ENCODE data around the gene VPS37C. TPM values are rescaled to one million over a fixed set of nuclear protein-coding genes. Genes with fewer than 3 reads are reported as not detected.
"Not testable (repeated sequence)": the region's sequence is repeated elsewhere in the genome, so short reads cannot be mapped to it uniquely, and the experiment has no call there.

The VPS37C gene
- polyA plus RNA-seq: 2.0 TPM

DNA sequence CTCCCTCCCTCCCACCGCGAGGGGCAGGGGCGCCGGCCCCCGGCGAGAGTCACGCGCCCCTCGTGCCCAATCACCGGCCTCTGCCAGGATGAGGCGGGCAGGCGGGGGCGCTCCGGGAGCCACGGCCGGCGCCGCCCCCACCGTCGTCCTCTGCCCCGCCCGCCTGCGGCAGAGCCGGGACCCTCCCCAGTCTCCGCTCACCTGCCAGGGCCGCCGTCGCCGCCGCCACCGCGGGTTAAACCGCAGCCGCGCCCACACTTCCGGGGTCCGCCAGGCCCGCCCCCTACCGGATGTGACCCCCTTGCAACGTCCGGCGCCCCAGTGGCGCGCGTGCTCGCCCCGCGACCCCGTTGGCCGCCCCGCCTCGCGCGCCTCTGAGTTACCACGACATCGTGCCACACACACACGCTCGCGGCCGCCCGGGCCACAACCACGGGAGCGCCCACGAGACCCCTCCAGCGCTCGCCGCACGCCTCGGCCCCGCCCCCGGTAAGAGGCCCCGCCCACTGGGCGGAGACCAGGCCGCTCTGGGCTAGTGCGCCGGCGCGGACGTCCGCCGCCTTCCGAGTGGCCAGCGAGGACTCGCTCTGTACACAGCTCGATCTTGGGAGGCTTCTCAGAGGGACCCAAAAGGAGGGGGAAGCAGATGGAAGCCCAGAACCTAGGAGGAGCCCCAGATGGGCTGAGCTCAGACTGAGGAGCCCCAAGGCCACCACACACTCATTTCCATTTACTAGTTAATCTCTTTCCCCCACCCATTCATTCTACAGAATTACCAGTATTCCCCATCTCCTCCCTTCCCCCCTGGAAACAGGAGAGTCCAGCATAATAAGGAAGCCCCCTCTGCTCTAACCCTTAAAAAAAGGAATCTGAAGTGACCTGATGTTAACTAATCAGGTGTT is at the start of gene VPS37C:
TSS of gene VPS37C (minus strand) at position 237 of the 902 bp plus-strand sequence. CDS start 22,597 bp downstream, outside the sequence.
- Mint-ChIP-seq H3K27me3 (no peaks in the 10 kb centered on the region), H3K4me3 (peak within 1 kb of the TSS; percentile 90 to 99 (median 95)), H3K9me3 (peaks cover 0 to 1% (median 0%) of the 10 kb centered on the region in 3 donors), H3K36me3 (no peaks in the 10 kb centered on the region), H3K27ac (peak within 1 kb of the TSS; percentile 94 to 97 (median 97)), H3K4me1 (peaks cover 42 to 55% (median 52%) of the 10 kb centered on the region in 3 donors)

DNA sequence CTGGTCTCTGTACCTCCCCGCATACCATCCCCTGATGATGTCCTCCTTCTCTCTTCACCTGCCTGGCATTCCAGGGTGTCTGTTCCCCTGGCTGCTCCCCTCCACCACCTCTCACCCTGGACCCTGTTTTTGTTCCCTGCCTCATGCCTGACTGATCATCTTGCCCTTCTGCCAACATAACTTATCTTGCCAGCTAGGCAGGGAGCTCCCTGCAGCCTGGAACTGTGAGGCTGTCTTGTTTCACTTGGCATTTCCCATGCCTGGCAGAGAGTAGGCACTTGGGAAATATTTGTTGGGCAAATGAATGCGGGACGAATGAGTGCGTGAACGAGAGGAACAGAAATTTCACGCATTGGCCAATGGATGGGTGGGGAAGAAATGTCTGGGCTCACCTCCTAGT is 49.4 kb upstream of the VPS37C start:
- H3K4me1 Mint-ChIP-seq, H3K9me3 Mint-ChIP-seq, H3K27me3 Mint-ChIP-seq, H3K36me3 Mint-ChIP-seq, H3K4me3 Mint-ChIP-seq, H3K27ac Mint-ChIP-seq: not testable (repeated sequence)

DNA sequence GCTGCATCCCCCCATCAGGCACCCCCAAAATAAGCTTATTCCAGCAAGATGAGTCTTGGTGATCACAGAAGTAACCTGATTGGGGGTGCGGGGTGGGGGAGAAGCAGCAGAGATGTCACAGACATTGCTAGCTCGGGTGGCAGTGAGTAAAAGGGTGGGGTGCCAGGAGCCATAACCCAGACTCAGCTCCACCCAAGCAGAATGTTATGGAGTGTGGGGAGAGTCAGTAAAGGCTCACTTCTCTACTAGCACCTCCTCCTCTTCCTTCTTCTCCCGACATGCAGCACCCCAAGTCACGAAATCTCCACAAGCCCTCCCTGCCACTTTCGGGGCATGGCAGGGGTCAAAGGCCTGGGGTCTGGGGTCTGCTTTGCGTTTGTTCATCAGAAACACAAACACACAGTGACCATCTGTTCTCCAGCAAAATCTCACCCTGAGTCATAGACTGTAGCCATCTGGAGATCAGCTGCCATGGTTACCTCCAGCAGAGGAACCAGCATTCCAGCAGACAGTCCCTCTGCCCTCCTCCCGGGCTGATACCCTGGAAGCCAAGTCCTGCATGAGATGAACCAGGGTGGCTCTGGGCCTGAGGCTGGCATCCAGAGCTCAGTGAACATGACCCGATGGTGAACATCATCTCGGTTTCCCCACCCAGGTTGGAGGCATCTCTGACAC is 46.5 kb upstream of the VPS37C start:
- H3K36me3 Mint-ChIP-seq, H3K4me1 Mint-ChIP-seq, H3K4me3 Mint-ChIP-seq, H3K27ac Mint-ChIP-seq, H3K9me3 Mint-ChIP-seq: not testable (repeated sequence)
- peaks cover 13% of the 10 kb centered on the region for H3K27me3 Mint-ChIP-seq

DNA sequence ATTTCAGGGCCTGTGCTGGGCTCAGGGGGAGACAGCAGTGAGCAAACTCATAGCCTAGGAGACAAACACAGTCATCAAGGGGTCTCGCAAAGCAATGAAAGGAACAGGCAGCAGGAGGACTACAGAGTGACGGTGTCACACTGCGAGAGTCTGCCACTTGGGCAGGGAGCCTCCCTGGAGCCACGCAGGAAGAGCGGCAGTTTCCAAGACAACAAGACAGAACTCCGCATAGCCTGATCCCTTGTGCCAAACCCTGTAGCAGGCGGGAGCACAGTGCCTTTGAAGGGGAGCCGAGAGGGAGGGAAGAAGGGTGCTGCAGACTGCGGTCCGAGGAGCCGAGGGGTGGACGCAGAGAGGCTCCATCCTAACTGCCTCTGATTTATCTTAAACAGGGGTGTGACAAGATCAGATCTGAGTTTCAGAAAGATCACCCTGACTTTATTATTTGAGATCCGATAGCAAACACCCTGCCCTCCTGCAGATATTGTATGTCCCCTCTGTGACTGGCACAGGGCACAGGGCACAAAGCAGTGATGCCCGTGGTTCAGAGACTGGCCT is 43.4 kb upstream of the VPS37C start:
- H3K36me3 Mint-ChIP-seq, H3K4me1 Mint-ChIP-seq, H3K9me3 Mint-ChIP-seq, H3K27ac Mint-ChIP-seq, H3K4me3 Mint-ChIP-seq: not testable (repeated sequence)
- H3K27me3 Mint-ChIP-seq: peaks cover 11% of the 10 kb centered on the region

DNA sequence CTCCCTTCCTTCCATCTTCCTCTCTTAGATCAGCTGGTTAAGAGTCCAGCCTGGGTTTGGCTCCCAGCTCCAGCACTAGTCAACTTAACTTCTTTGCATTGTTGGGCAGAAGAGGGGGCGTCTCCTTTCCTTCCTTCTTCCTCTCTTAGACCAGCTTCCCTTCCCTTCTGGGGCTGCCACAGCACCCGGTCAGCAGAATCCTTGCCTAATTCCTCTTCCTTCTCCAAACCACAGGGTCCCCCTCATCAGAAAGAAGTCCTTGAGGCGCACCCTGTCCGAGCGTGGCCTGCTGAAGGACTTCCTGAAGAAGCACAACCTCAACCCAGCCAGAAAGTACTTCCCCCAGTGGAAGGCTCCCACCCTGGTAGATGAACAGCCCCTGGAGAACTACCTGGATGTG is 42.6 kb upstream of the VPS37C start:
- peaks cover 14% of the 10 kb centered on the region for H3K27me3 Mint-ChIP-seq
- H3K4me1 Mint-ChIP-seq, H3K27ac Mint-ChIP-seq, H3K36me3 Mint-ChIP-seq, H3K9me3 Mint-ChIP-seq, H3K4me3 Mint-ChIP-seq: not testable (repeated sequence)

DNA sequence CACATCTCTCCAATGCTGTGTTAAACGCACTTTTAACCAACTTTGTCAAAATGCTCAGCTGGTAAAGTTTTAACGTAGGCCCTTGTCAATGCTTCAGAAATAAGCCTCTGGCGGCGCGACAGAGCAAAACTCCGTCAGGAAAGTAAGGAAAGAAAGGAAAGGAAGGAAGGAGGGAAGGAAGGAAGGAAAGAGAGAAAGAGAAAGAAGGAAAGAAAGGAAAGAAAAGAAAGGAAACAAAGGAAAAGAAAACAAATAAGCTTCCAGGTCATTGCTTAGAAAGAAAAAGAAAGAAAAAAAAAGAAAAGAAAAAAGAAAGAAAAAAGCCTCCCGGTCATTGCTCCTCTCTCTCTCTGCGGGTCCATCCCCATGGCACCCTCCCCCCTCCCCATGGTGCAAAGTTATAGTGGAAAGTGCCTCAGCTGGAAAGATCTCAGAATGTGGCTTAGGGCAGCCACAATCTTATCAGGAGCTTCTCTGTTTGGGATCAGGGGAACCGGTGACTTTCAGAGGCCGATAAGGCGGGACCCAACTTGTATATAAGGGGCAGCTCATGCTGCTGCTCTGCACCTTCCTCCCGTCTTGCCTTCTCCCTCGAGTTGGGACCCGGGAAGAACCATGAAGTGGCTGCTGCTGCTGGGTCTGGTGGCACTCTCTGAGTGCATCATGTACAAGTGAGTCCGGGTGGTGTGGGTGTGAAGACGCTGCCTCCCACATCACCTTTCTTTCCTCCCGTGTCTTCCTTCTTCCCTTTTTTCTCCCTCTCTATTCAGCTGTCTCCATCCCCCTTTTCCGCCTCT is 41.9 kb upstream of the VPS37C start, which contains the start of gene PGA3:
TSS of gene PGA3 (plus strand) at position 566 of the 797 bp plus-strand sequence. CDS start at position 616, 50 bp downstream.
- not testable (repeated sequence) for H3K27ac Mint-ChIP-seq

DNA sequence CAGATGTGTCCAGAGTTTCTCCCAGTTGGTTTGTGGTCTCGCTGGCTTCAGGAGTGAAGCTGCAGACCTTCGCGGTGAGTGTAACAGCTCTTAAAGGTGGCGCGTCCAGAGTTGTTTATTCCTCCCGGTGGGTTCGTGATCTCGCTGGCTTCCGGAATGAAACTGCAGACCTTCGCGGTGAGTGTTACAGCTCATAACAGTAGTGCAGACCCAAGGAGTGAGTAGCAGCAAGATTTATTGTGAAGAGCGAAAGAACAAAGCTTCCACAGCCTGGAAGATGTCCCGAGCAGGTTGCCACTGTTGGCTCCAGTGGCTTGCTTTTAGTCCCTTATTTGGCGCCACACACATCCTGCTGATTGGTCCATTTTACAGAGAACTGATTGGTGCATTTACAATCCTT is 40.2 kb upstream of the VPS37C start:
- Mint-ChIP-seq H3K4me3 (peak overlapping the region in 1 of 4 donors; percentile 46), H3K36me3 (peaks cover 3% of the 10 kb centered on the region), H3K9me3 (peaks cover 0 to 3% (median 2%) of the 10 kb centered on the region in 3 donors), H3K27me3 (peaks cover 15% of the 10 kb centered on the region), H3K4me1 (peaks cover 0 to 3% (median 0%) of the 10 kb centered on the region in 3 donors), H3K27ac (no peak overlapping the region)

More for the DNA sequence above, 41.9 kb upstream of the VPS37C start, which contains the start of gene PGA3:
- H3K36me3 Mint-ChIP-seq, H3K9me3 Mint-ChIP-seq, H3K4me3 Mint-ChIP-seq, H3K4me1 Mint-ChIP-seq: not testable (repeated sequence)
- peaks cover 15% of the 10 kb centered on the region for H3K27me3 Mint-ChIP-seq

DNA sequence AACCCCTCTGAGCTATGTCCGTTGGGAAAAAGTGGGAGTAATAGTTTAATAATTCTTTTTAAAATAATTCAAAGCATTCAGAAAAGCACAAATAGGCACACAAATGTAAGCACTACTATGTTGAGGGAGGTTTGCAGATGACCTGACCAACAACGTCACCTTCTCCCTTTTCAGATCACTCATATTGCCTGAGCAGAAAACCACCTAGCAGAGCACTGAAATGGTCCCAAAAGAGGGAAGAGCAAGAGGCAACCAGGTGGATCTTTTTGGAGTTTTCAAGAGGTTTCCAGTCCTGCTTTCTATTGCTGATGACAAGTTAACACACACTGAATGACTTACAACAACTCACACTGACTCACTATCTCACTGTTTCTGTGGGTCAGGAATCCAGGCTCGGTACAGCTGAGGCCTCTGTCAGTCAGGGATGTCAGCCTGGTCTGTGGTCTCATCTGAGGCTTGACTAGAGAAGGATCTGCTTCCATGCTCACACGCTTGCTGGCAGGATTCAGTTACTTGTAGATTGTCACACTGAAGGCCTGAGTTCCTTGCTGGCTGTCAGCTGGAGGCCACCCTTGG is 37.8 kb upstream of the VPS37C start:
- Mint-ChIP-seq H3K4me1 (peaks cover 0 to 3% (median 0%) of the 10 kb centered on the region in 3 donors), H3K27me3 (peaks cover 18% of the 10 kb centered on the region), H3K9me3 (peaks cover 0 to 3% (median 2%) of the 10 kb centered on the region in 3 donors)

DNA sequence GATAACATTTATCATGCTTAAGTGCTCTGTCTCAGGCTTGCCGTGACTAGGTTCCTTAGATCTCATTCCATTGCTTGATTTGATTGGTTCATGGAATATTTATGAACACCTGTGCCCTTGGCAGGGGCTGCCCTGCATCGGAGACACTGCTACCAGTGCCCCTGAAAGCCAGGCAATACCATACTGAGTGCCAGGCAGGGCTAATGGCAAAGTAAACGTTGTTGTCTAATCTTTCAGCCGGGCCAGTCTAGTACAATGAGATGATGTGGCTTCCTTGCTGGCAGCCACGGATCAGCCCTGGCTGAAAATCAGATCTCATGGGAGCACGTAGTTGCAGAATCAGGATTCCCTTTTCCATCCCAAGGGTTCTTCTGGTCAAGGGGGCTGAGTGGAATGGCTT is 37.1 kb upstream of the VPS37C start:
- Mint-ChIP-seq H3K27ac (no peak overlapping the region), H3K27me3 (peaks cover 19% of the 10 kb centered on the region), H3K9me3 (peaks cover 0 to 3% (median 2%) of the 10 kb centered on the region in 3 donors), H3K36me3 (peaks cover 3% of the 10 kb centered on the region), H3K4me1 (peaks cover 0 to 3% (median 0%) of the 10 kb centered on the region in 3 donors), H3K4me3 (no peak overlapping the region)

More for the DNA sequence above, 37.8 kb upstream of the VPS37C start:
- Mint-ChIP-seq H3K4me3 (no peak overlapping the region), H3K36me3 (peaks cover 3% of the 10 kb centered on the region), H3K27ac (no peak overlapping the region)

DNA sequence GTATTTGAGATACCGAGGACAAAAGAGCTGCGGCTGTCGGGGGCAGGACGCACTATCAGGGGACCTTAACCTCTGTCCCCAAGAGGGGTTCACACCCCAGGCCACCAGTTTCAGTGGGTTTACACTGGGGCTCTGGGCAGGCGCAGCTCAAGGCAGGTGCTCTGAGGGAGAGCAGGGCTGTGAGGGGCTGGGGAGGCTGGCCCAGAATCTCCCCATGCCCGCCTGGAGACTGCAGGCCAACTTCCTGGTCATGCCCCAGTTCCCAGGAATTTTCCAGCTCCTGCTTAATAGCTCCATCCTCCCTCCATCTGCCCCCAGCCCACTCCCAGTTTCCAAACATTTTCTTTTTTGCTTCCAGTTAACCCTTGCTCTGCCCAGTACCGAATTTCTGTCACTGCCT is 34.5 kb upstream of the VPS37C start:
- Mint-ChIP-seq H3K27ac (no peak overlapping the region), H3K4me1 (peaks cover 0 to 3% (median 0%) of the 10 kb centered on the region in 3 donors), H3K27me3 (peaks cover 18% of the 10 kb centered on the region), H3K9me3 (peaks cover 0 to 8% (median 2%) of the 10 kb centered on the region in 3 donors), H3K4me3 (no peak overlapping the region), H3K36me3 (peaks cover 3% of the 10 kb centered on the region)

DNA sequence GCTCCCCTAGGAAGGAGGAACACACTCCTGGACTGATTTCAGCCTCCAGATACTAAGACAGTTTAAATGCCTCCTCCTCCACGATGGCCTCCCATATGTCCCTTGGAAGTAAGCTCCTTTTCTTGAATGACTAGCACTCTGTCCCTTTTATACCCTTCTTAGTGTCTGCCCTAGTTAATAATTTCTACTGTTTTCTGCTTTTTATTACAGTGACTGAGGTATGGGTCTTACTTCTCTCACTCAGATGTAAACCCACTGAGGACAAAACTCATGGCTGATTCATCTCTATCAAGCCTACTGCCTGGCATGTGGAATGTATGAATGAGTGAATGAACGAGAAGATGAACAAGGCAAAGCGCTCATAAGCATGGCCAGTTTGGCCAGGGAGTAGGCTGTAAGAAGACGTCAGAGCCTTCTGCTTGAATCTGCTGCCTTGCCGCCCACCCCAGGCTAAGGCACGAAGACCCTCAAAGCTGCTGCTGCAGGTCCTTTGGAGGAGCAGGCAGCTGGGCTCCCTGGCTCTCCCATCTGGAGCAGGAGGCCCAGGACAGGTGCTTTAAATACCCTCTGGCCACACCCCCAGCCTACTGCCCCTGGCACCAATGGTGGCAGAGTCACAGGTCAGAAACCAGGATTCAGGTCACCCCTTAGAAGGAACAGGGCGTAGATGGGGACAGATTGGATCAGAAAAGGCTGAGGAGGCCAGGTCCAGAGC is 33.9 kb upstream of the VPS37C start:
- no peak overlapping the region for H3K27ac Mint-ChIP-seq
- H3K9me3 Mint-ChIP-seq: peaks cover 0 to 8% (median 2%) of the 10 kb centered on the region in 3 donors
- H3K4me1 Mint-ChIP-seq: peaks cover 0 to 3% (median 0%) of the 10 kb centered on the region in 3 donors
- H3K4me3 Mint-ChIP-seq: no peak overlapping the region
- peaks cover 2% of the 10 kb centered on the region for H3K36me3 Mint-ChIP-seq
- H3K27me3 Mint-ChIP-seq: peaks cover 18% of the 10 kb centered on the region

DNA sequence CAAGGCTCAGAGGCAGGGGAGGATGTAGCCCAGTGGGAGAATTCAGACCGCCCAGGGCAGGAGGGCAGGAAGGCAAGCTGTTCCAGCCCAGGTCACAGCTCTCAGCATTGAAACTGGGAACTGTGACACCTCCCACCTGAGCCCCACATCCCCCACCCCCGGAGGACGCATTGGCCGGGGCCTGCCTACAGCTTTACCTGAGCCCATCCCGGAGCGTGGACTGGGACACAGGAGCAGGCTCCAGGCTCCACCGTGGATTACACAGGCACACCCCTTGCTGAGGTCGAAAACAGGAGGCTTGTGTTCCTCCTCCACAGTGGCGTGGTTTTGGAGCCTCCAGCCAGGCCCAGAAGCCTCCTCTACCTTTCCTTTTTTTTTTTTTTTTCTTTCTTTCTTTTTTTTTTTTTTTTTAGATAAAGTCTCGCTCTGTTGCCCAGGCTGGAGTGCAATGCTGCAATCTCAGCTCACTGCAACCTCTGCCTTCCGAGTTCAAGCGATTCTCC is 33.0 kb upstream of the VPS37C start:
- no peaks in the 10 kb centered on the region for H3K36me3 Mint-ChIP-seq
- H3K27ac Mint-ChIP-seq: no peak overlapping the region
- peaks cover 0 to 8% (median 2%) of the 10 kb centered on the region in 3 donors for H3K9me3 Mint-ChIP-seq
- peaks cover 0 to 3% (median 0%) of the 10 kb centered on the region in 3 donors for H3K4me1 Mint-ChIP-seq
- H3K27me3 Mint-ChIP-seq: peaks cover 18% of the 10 kb centered on the region
- H3K4me3 Mint-ChIP-seq: no peak overlapping the region

DNA sequence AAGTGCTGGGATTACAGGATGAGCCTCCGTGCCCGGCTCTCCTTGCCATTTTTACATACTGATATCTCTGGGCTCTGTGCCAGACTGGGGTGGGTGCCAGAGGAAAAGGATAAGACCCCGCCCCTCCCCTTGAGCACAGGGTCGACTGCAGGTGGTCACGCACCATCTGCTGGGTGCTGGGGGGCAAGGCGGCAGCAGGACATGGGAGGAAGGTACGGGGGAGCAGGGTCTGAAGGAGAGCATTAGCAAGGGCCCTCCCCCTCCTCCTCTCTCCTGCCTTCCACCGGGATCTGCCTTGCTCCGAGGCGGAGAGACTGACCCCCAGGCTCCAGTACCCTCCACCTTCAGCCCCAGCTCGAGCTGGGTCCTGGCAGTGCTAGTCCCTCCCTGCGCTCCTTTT is 32.4 kb upstream of the VPS37C start:
- H3K9me3 Mint-ChIP-seq: peaks cover 0 to 4% (median 0%) of the 10 kb centered on the region in 3 donors

More for the DNA sequence above, 32.4 kb upstream of the VPS37C start:
- peaks cover 15% of the 10 kb centered on the region for H3K27me3 Mint-ChIP-seq
- no peak overlapping the region for H3K4me3 Mint-ChIP-seq
- H3K27ac Mint-ChIP-seq: no peak overlapping the region
- peaks cover 0 to 3% (median 0%) of the 10 kb centered on the region in 3 donors for H3K4me1 Mint-ChIP-seq
- no peaks in the 10 kb centered on the region for H3K36me3 Mint-ChIP-seq
